Right lobe of liver (tissue), 4 donors: ENCODE results near the gene NPHP3.

Experiments
- POLR2A ChIP-seq: fragments of 450-650 bp; IDR thresholded peaks from one replicate; pipeline ENCODE4 v1.6.1; 2017; ENCODE audit warnings: antibody characterized with exemption, mild to moderate bottlenecking
- TF ChIP-seq, protein P1 (sequence below), 4 donors: fragments of 200-600 bp in 3 of 4; fragments of 450-650 bp in 1 of 4; IDR thresholded peaks; one replicate each; pipeline versions ENCODE4 v1.5.1 to v1.8.0; 2016 to 2022; ENCODE audit warnings: antibody characterized with exemption in 4 of 4, mild to moderate bottlenecking in 2 of 4
- donor health status: DM: no; HTN: no; CAD: no.
- donor health status: DM: no; HTN: no; CAD: no.
- donor health status: DM: no; HTN: yes; CAD: no.

DNA sequence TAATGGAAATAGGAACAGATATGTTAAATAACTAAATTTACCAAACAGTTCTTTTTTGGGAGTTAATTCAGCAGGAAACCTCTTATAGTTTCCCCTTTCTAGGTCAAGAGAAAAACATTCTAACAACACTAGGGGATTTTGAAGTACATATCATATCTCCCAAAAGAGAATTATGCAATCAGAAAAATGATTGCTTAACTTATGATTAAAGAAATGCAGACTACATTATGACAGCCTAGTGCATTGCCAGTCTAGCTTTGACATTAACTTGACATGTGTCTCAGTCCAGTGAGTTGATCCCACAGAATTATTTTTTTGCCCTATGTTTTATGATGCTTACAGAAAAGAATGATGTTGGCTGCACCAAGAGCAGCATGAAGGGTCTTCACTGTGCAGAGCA is 31.7 kb upstream of the NPHP3 start:
- TF ChIP-seq, protein P1, sequence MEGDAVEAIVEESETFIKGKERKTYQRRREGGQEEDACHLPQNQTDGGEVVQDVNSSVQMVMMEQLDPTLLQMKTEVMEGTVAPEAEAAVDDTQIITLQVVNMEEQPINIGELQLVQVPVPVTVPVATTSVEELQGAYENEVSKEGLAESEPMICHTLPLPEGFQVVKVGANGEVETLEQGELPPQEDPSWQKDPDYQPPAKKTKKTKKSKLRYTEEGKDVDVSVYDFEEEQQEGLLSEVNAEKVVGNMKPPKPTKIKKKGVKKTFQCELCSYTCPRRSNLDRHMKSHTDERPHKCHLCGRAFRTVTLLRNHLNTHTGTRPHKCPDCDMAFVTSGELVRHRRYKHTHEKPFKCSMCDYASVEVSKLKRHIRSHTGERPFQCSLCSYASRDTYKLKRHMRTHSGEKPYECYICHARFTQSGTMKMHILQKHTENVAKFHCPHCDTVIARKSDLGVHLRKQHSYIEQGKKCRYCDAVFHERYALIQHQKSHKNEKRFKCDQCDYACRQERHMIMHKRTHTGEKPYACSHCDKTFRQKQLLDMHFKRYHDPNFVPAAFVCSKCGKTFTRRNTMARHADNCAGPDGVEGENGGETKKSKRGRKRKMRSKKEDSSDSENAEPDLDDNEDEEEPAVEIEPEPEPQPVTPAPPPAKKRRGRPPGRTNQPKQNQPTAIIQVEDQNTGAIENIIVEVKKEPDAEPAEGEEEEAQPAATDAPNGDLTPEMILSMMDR (IDR thresholded peaks at IDR 0.05) = no peak
- TF ChIP-seq POLR2A = no peak
